ENCODE measurements around the gene IL16. TPM values are rescaled to one million over a fixed set of nuclear protein-coding genes. Genes with fewer than 3 reads are reported as not detected.
A peak's percentile ranks its signal among the peaks of the same experiment; 100 is the strongest.

Gene IL16
- total and polyA plus RNA-seq, 9 of the 15 experiments (the other 6 are each of a cell fraction or from before 2014, with no cell fraction given), result 1.4 to 18.8 (median 10.6) TPM

- H3K79me2 ChIP-seq (ENCODE audit: control insufficient read depth, insufficient read depth, low read length), result no peaks in the 10 kb centered on the region
- no peaks in the 10 kb centered on the region for H3K9me3 ChIP-seq (replicated peaks; ENCODE audit: control insufficient read depth, insufficient read depth, low read depth, low read length)
- no peak overlapping the region for H3K4me3 ChIP-seq
- in situ Hi-C loops (cut with MboI), result no loop called here
- no TSS peak for BruUV-seq (replicated peaks)
- no peaks in the 10 kb centered on the region for H3K4me1 ChIP-seq (replicated peaks in 1 of 2; ENCODE audit: control insufficient read depth in 2 of 2, insufficient read depth in 2 of 2, low read length in 2 of 2)
- peaks cover 20% of the 10 kb centered on the region; the same call in 1 of the 3 replicates for H3K36me3 ChIP-seq (ENCODE audit: control insufficient read depth, insufficient read depth, low read length)
- no peak for TF ChIP-seq ZKSCAN1 (IDR thresholded peaks at IDR 0.05; ENCODE audit: low read depth, low read length)
- no peak for TF ChIP-seq ZNF586 (CRISPR knock-in tag; conservative IDR thresholded peaks at IDR 0.05)
- TF ChIP-seq SPI1 (IDR thresholded peaks at IDR 0.05; ENCODE audit: borderline replicate concordance, low read depth, low read length), result peak; percentile 12; the same call in 1 of the 2 replicates
- no peak for TF ChIP-seq EHMT2 (IDR thresholded peaks at IDR 0.05)
- no peak for TF ChIP-seq BRF2 (IDR thresholded peaks at IDR 0.05; ENCODE audit: borderline replicate concordance, insufficient read depth, insufficient read length)
- ChIA-PET CTCF (ENCODE audit: low intra/inter-chr PET ratio) (no interaction called here), POLR2A (interaction anchor here (1.0 kb wide), 1 partner anchor 12 kb away, joined by 3 read pairs; no protein-coding TSS in a partner anchor)
- H3K27ac ChIP-seq (ENCODE audit: extremely low read depth, low read depth, low read length), result no peak overlapping the region
- H3K9ac ChIP-seq (ENCODE audit: insufficient read depth in 1 of 2, low read depth in 2 of 2, low read length in 2 of 2), result no peak overlapping the region
- no peak for DNase-seq (ENCODE audit: extremely low read depth in 1 of 4, low spot score in 3 of 4)
- H3K9me1 ChIP-seq (ENCODE audit: control insufficient read depth, insufficient read depth, low read length), result no peaks in the 10 kb centered on the region
- WGBS (ENCODE audit: insufficient coverage, low coverage, missing lambda C conversion rate), result 16% methylated on average over 5 of the region's 5 CpGs
- FAIRE-seq, result no peak
- H4K20me1 ChIP-seq (replicated peaks; ENCODE audit: control insufficient read depth, insufficient read depth, low read length), result no peaks in the 10 kb centered on the region; the same call in 1 of the 2 replicates
- H3K27me3 ChIP-seq (ENCODE audit: control insufficient read depth in 2 of 2, insufficient read depth in 2 of 2, low read length in 2 of 2), result no peaks in the 10 kb centered on the region
- no peak overlapping the region for H2AFZ ChIP-seq (ENCODE audit: low read depth, low read length)
- intact Hi-C loops (cut with micrococcal nuclease), result no loop called here
- H3K4me2 ChIP-seq (ENCODE audit: insufficient read depth, low read length), result no peak overlapping the region
- ATAC-seq, result no peak
These were observed 105.2 kb downstream of the IL16 start for GRCh38 chr15:81301815-81302399.
